SK-N-MC (cell line): ENCODE measurements around the gene TSR1.

Experiments used
- EZH2 ChIP-seq: fragments of 200-600 bp; sonication (generic); IDR thresholded peaks from one replicate; pipeline ENCODE4 v1.6.1; 2017; ENCODE audit warnings: antibody characterized with exemption
- FOXP2 ChIP-seq: optimal IDR thresholded peaks from 2 replicates; pipeline ENCODE3; 2011; ENCODE audit warnings: mild to moderate bottlenecking, moderate library complexity; ENCODE audit not compliant: insufficient read depth; ENCODE audit errors: extremely low read length, control extremely low read depth
- POLR2AphosphoS5 ChIP-seq: IDR thresholded peaks from 2 replicates; pipeline ENCODE4 v1.6.1; 2012; ENCODE audit warnings: mild to moderate bottlenecking, low read depth, low read length, borderline replicate concordance

DNA sequence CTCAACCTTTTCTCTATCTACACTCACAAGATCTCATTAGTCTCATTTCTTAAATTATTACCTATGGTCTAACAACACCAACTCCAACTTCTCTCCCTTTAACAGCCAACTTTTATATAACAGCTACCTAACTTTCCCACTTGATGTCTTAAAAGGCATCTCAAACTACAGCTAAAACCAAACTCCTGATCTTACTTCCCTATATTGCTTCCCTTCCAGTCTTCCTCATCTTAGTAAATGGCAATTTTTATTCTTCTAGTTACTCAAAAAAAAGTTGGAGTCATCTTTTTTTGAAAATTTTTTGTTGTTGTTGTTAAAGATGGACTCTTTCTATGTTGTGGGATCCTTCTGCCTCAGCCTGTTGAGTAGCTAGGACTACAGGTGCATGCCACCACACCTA is 17.2 kb downstream of the TSR1 start:
- TF ChIP-seq POLR2AphosphoS5 (no peak), EZH2 (no peak), FOXP2 (no peak)
